Measurements from ENCODE around the gene RDH11. TPM values are rescaled to one million over a fixed set of nuclear protein-coding genes. Genes with fewer than 3 reads are reported as not detected.

The RDH11 gene
- total RNA-seq, 2 donors from 2014 or later: 134 to 2,107 TPM

GRCh38 chr14:67668559-67668958, 27.0 kb downstream of the RDH11 start:
- no peaks in the 10 kb centered on the region for H3K36me3 ChIP-seq
- no peak for DNase-seq (ENCODE audit: low spot score)
- H3K27me3 ChIP-seq (replicated peaks; ENCODE audit: insufficient read depth): no peaks in the 10 kb centered on the region
- H3K27ac ChIP-seq: no peak overlapping the region
- peaks cover 4% of the 10 kb centered on the region for H3K4me1 ChIP-seq (replicated peaks)
- no peaks in the 10 kb centered on the region for H3K9me3 ChIP-seq
- intact Hi-C loops (cut with DNase I): no loop called here
- TF ChIP-seq POLR2A (IDR thresholded peaks at IDR 0.05) (no peak), POLR2AphosphoS5 (IDR thresholded peaks at IDR 0.05) (no peak)
- TF ChIP-seq, protein P1, sequence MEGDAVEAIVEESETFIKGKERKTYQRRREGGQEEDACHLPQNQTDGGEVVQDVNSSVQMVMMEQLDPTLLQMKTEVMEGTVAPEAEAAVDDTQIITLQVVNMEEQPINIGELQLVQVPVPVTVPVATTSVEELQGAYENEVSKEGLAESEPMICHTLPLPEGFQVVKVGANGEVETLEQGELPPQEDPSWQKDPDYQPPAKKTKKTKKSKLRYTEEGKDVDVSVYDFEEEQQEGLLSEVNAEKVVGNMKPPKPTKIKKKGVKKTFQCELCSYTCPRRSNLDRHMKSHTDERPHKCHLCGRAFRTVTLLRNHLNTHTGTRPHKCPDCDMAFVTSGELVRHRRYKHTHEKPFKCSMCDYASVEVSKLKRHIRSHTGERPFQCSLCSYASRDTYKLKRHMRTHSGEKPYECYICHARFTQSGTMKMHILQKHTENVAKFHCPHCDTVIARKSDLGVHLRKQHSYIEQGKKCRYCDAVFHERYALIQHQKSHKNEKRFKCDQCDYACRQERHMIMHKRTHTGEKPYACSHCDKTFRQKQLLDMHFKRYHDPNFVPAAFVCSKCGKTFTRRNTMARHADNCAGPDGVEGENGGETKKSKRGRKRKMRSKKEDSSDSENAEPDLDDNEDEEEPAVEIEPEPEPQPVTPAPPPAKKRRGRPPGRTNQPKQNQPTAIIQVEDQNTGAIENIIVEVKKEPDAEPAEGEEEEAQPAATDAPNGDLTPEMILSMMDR (IDR thresholded peaks at IDR 0.05): no peak
- no peak overlapping the region for H3K4me3 ChIP-seq

- H3K4me3 ChIP-seq: no peak overlapping the region
- H3K27ac ChIP-seq: peak overlapping the region; percentile 2 to 10
- H3K36me3 ChIP-seq: no peaks in the 10 kb centered on the region
- TF ChIP-seq, protein P1 (IDR thresholded peaks at IDR 0.05): peak; percentile 15 to 83 (median 67)
- TF ChIP-seq POLR2A (IDR thresholded peaks at IDR 0.05): no peak
- TF ChIP-seq POLR2AphosphoS5 (IDR thresholded peaks at IDR 0.05): peak; percentile 35
- intact Hi-C loops (cut with DNase I): loop anchor here (2.0 kb wide), 1 partner anchor 50 kb away; no protein-coding TSS in a partner anchor
- peaks cover 4% of the 10 kb centered on the region for H3K4me1 ChIP-seq (replicated peaks)
- H3K27me3 ChIP-seq (replicated peaks; ENCODE audit: insufficient read depth): no peaks in the 10 kb centered on the region
- no peaks in the 10 kb centered on the region for H3K9me3 ChIP-seq
- WGBS: 20% methylated on average over 1 of the region's 1 CpG
- DNase-seq (ENCODE audit: low spot score): peak; percentile 34
These were observed 28.7 kb downstream of the RDH11 start for GRCh38 chr14:67666750-67667449.

- no peak for TF ChIP-seq POLR2AphosphoS5 (IDR thresholded peaks at IDR 0.05)
- TF ChIP-seq, protein P1 (IDR thresholded peaks at IDR 0.05): no peak
- TF ChIP-seq POLR2A (IDR thresholded peaks at IDR 0.05): no peak
- Histone ChIP-seq H3K9me3 (no peaks in the 10 kb centered on the region), H3K27ac (no peak overlapping the region), H3K27me3 (replicated peaks; ENCODE audit: insufficient read depth) (no peaks in the 10 kb centered on the region), H3K4me3 (no peak overlapping the region), H3K36me3 (no peaks in the 10 kb centered on the region), H3K4me1 (replicated peaks) (peaks cover 4% of the 10 kb centered on the region)
- intact Hi-C loops (cut with DNase I): loop anchor here (2.0 kb wide), 1 partner anchor 49 kb away; no protein-coding TSS in a partner anchor
- WGBS: 81% methylated on average over 2 of the region's 2 CpGs
- no peak for DNase-seq (ENCODE audit: low spot score)
These were observed 29.7 kb downstream of the RDH11 start for GRCh38 chr14:67665868-67666267.

- no peak for DNase-seq (ENCODE audit: low spot score)
- Histone ChIP-seq H3K9me3 (no peaks in the 10 kb centered on the region), H3K36me3 (peaks cover 0 to 3% of the 10 kb centered on the region in 2 donors), H3K4me1 (replicated peaks) (no peaks in the 10 kb centered on the region), H3K4me3 (no peak overlapping the region), H3K27ac (no peak overlapping the region), H3K27me3 (replicated peaks; ENCODE audit: insufficient read depth) (no peaks in the 10 kb centered on the region)
- 83% methylated on average over 4 of the region's 4 CpGs for WGBS
- TF ChIP-seq POLR2AphosphoS5 (IDR thresholded peaks at IDR 0.05) (no peak), POLR2A (IDR thresholded peaks at IDR 0.05) (no peak)
- TF ChIP-seq, protein P1 (IDR thresholded peaks at IDR 0.05): no peak
- intact Hi-C loops (cut with DNase I): no loop called here
These were observed 31.9 kb downstream of the RDH11 start for GRCh38 chr14:67663633-67664032.

Data from prostate gland (tissue), 2 donors.